Adipose tissue (tissue), 3 donors: ENCODE data around the gene VCL. TPM values are rescaled to one million over a fixed set of nuclear protein-coding genes. Genes with fewer than 3 reads are reported as not detected.
"Not testable (repeated sequence)": the region's sequence is repeated elsewhere in the genome, so short reads cannot be mapped to it uniquely, and the experiment has no call there.

Experiments
- H3K27ac ChIP-seq: one replicate; pipeline ENCODE4 v1.5.1; 2013; ENCODE audit warnings: low read depth, low read length
- WGBS, 3 donors: extraction: QIAGEN DNeasy Blood & Tissue Kit; methylation state at CpG; one replicate each; pipeline ENCODE4 v1.1.7; 2013; 5-methylcytosine and 5-hydroxymethylcytosine counted together
- polyA plus RNA-seq, 3 donors: library from polyadenylated mRNA; stranded (reverse); fragments of 200-250 nt; gene quantifications; one replicate each; pipeline ENCODE4 v1.2.3, GENCODE V29; 2013
- donor health status: healthy with polysubstance abuse.
- donor health status: Bipolar disorder and iron deficiency.
- donor health status: healthy.

Gene VCL
- polyA plus RNA-seq, 3 donors: 12.9 to 64.5 (median 20.1) TPM

- WGBS, 3 donors: 78 to 85% (median 78%) methylated on average over 12 of the region's 12 CpGs
- no peak overlapping the region for H3K27ac ChIP-seq
Observed at GRCh38 chr10:74114041-74114448, 116.1 kb downstream of the VCL start.

- WGBS, 3 donors: 92 to 97% (median 93%) methylated on average over 4 of the region's 4 CpGs
- H3K27ac ChIP-seq: no peak overlapping the region
Observed at GRCh38 chr10:74117738-74118137, 119.8 kb downstream of the VCL start.

- H3K27ac ChIP-seq: no peak overlapping the region
- 79 to 93% (median 83%) methylated on average over 3 of the region's 3 CpGs for WGBS, 3 donors
Observed at GRCh38 chr10:74118804-74119203, 120.9 kb downstream of the VCL start.

DNA sequence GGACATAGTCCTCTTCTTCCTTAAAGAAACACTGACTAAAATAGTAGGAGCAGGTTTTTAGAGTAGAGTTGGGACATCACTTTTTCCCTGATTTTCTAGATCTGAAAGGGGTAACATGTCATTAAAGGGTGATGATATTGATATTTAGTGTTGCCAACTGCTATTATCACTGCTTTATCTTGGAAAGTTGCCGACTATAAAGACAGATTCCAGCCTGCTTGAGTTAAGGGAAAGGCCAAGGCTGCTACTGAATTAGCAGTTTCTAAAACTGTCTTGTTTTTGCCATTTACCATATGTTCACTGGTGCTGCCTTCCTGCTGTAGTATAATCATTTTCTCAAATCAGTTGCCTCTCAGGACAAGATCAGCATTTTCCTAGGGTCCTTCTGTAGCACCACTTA lies 123.0 kb downstream of the VCL start:
- 18 to 55% (median 47%) methylated on average over 1 of the region's 1 CpG for WGBS, 3 donors
- H3K27ac ChIP-seq: no peak overlapping the region

GRCh38 chr10:74121368-74121767 lies 123.5 kb downstream of the VCL start:
- WGBS, 3 donors: 76 to 87% (median 85%) methylated on average over 1 of the region's 1 CpG
- H3K27ac ChIP-seq: no peak overlapping the region

DNA sequence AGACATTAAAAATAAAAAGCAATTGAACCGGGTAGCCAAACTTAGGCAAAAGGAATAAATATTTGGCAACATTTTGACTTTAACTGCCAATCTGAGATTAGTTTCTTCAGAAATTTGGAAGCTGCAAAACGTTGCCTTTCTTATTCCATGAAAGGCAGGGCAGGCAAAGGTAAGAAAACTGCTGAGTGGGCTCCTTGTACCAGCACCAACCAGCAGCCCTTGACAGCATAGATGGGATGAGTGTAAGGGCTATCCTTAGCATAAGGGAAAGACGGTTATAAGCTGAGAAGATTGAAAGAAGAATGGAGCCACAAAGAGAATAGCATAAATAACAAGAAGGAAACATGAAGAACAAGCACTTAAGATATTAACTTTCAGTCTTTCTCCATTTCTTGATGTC lies 124.1 kb downstream of the VCL start:
- H3K27ac ChIP-seq: no peak overlapping the region
- 64 to 74% (median 68%) methylated on average over 3 of the region's 3 CpGs for WGBS, 3 donors

DNA sequence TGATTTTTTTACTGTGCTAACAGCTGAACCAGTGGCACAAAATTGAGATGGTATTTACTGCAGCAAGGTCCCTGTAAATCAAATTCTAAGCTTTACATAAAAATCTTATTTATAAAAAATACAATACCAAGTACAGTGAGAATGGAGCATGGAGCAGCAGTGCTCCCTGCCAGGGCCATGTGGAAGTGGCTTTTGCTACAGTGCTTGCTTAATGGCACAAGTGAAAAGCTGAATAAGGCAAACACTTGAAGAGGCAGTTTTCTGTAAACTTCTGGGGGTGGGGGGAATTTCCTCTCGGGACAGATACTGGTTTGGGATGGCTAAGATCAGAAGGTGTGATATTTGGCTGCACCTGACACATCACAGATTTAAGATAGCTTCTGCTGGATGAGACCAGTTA lies 125.2 kb downstream of the VCL start:
- WGBS, 3 donors: 26 to 64% (median 33%) methylated on average over 1 of the region's 1 CpG
- no peak overlapping the region for H3K27ac ChIP-seq

GRCh38 chr10:74133923-74134820 lies 136.3 kb downstream of the VCL start:
- H3K27ac ChIP-seq: no peak overlapping the region
- WGBS, 3 donors: 57 to 91% (median 83%) methylated on average over 11 of the region's 11 CpGs

GRCh38 chr10:74135452-74135851 lies 137.5 kb downstream of the VCL start:
- H3K27ac ChIP-seq: no peak overlapping the region
- WGBS, 3 donors: 77 to 94% (median 92%) methylated on average over 3 of the region's 3 CpGs

DNA sequence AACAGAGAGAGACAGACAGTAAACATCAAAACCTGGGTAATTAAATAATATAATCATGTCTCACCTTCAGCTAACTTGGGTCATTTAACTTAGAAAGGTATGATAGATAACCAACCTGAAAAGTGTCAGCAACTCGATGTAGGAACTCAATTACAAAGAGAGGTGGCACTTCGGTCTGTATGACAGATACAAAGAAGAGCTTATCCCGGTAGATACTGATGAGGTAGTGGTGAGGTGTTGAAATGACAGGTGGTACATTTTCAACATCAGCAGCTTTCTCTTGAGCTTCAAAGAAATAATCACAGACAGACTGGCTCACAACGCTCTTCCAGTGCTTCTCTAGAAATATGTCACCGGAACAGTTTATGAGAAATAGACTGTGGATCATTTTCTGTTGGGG lies 140.1 kb downstream of the VCL start:
- H3K27ac ChIP-seq: no peak overlapping the region
- 93 to 95% (median 95%) methylated on average over 5 of the region's 5 CpGs for WGBS, 3 donors

GRCh38 chr10:74138596-74138995 lies 140.7 kb downstream of the VCL start:
- H3K27ac ChIP-seq: not testable (repeated sequence)
- 76 to 97% (median 81%) methylated on average over 5 of the region's 5 CpGs for WGBS, 3 donors

DNA sequence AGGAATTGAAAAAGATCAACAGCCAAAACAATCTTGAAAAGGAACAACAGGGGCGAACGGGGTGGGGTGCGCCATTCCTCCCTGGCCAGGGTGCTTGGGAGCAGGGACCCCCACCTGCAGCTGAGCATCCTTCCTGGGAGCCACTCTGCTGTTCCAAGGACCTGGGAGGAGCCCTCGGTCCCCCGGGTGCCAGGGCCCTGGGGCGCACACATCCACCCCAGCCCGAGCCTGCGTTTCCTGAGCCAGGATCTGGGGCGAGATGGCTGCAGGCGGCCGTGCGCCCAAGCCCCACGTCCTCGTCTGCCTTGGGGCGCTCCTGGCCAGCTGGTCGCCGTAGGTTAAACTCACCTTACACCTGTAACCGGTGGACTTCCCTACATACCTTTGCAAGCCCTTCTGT lies 142.1 kb downstream of the VCL start:
- no peak overlapping the region for H3K27ac ChIP-seq
- WGBS, 3 donors: 94 to 96% (median 95%) methylated on average over 18 of the region's 18 CpGs

GRCh38 chr10:74140553-74140952 lies 142.6 kb downstream of the VCL start:
- WGBS, 3 donors: 27 to 57% (median 53%) methylated on average over 2 of the region's 2 CpGs
- no peak overlapping the region for H3K27ac ChIP-seq

DNA sequence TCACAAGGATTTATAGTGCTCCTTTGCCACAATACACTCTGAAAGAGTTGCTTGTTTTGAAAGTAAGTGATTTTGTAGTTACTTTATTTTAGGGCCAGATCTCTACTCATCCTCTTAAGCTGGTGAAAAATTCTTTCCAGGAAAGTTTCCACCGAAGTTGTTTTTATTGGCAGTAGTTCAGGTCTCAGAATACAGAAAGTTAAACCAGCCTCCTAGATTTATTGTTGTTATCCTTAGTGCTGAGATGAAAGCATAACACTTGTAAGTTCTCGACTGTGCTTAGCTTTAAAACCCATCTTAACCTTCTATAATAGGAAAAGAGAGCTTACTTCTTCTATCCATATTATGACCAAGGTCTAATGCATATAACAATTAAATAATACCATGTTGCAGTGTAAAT lies 147.2 kb downstream of the VCL start:
- 13 to 32% (median 20%) methylated on average over 2 of the region's 2 CpGs for WGBS, 3 donors
- H3K27ac ChIP-seq: no peak overlapping the region

GRCh38 chr10:74146980-74147379 lies 149.1 kb downstream of the VCL start:
- H3K27ac ChIP-seq: not testable (repeated sequence)
- 97 to 99% (median 98%) methylated on average over 10 of the region's 10 CpGs for WGBS, 3 donors

DNA sequence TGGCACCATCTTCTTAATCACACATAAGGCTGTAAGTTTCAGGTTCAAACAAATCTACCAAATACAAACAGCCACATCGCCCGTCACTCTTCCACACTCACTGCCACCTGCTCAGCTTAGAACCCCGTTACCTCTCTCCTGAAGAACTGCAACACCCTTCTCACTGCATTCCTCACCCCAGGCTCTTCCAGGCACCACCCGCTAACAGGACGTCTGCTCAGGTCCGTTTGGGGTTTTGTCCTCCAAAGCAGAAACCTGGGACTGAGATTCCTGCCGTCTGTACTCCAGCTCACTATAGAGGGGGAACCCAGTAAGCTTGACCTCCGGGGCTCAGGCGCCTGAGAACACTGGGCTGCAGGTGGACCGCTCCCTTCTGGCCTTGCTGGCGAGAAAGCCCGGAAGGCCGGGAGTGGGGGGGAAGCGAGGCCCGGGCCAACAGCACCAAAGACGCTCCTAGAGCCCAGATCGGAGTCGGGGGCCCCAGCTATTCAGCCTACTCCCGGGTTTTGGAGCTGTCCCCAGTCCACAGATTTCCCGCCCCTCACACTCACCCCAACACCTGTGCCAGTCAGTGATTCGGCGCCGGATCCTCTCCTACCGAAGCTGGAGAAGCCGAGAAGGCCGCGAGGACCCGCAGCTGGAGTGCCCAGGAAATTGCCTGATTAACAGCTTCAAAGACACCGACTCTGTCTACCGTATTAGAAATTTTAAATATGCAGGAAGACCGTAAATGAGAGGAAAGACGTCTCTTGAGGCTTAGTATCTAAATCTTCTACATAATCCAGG lies 152.5 kb downstream of the VCL start, which contains the start of gene AP3M1:
TSS of gene AP3M1 (minus strand) at position 625 of the 786 bp plus-strand sequence. CDS start 12,449 bp downstream, outside the sequence.
- WGBS, 3 donors: 0% methylated on average over 32 of the region's 32 CpGs
- no peak within 1 kb of the TSS for H3K27ac ChIP-seq

DNA sequence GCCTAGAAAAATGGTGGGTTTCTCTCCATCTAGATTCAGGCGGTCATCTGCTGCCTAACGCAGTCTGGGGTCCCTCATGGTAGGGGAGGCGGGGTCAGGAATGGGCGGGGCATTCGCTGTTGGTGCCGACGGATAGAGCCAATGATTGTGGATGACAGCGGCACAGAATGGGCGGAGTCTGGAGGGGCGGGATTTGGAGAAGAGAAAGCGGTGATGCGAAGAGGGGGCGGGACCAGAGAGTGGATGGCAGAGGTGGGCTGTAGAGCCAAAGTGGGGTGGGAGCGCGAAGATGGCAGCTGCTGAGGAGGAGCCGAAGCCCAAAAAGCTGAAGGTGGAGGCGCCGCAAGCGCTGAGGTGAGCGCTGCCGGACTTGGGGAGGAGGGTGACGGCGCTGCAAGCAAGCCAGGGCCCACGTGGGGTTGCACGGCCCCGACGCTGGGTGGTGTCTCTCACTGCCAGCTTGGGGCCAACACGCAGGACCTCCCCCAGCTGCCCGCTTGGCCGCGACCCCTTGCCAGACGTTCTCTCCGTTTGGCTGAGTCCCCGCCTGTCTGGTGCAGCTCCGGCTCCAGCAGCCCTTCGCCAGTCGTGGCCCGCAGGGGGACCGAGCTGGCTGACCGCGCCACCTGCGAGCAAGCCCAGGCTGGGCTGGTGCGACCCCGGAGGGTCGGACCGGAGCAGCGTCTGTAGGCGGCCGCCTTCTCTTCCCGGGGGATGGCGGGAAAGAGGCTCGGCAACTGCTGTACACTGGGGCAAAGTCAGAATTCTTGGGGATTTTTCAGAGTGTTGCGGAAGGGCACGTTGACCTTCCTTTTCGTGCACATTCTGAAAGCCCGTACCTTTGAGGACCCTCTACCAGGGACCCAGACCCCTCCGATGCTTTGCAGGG lies 153.3 kb downstream of the VCL start, which contains the start of gene ADK:
TSS of gene ADK (plus strand) at position 232 of the 889 bp plus-strand sequence. CDS start at position 290, 58 bp downstream.
- WGBS, 3 donors: 0 to 1% (median 0%) methylated on average over 51 to 57 of the region's 57 CpGs
- H3K27ac ChIP-seq: no peak within 1 kb of the TSS
